Head of caudate nucleus (tissue), 42 donors: ENCODE measurements around the gene TCOF1.

Experiments
- DNase-seq, 42 donors: peaks; one replicate each; pipeline versions ENCODE4 v3.0.0 to v3.0.0-alpha.2; 2020 to 2021; ENCODE audit warnings: mixed read lengths in 7 of 42
- intact Hi-C: fragments of 100-400 bp; cut with DNase I; formaldehyde crosslinking; loops from one replicate; pipeline ENCODE4 v1.15.0; 2022

TCOF1 gene

GRCh38 chr5:150438873-150439546, 81.5 kb downstream of the TCOF1 start:
- peak in 3 of 42 donors; percentile 21 to 62 (median 35) for DNase-seq
- intact Hi-C loops, result no loop called here

- intact Hi-C loops, result loop anchor here (10.0 kb wide), 1 partner anchor 86 kb away; the partner anchor contains the start of gene TCOF1
- DNase-seq, result no peak
Observed at GRCh38 chr5:150440948-150441812, 83.7 kb downstream of the TCOF1 start.

DNA sequence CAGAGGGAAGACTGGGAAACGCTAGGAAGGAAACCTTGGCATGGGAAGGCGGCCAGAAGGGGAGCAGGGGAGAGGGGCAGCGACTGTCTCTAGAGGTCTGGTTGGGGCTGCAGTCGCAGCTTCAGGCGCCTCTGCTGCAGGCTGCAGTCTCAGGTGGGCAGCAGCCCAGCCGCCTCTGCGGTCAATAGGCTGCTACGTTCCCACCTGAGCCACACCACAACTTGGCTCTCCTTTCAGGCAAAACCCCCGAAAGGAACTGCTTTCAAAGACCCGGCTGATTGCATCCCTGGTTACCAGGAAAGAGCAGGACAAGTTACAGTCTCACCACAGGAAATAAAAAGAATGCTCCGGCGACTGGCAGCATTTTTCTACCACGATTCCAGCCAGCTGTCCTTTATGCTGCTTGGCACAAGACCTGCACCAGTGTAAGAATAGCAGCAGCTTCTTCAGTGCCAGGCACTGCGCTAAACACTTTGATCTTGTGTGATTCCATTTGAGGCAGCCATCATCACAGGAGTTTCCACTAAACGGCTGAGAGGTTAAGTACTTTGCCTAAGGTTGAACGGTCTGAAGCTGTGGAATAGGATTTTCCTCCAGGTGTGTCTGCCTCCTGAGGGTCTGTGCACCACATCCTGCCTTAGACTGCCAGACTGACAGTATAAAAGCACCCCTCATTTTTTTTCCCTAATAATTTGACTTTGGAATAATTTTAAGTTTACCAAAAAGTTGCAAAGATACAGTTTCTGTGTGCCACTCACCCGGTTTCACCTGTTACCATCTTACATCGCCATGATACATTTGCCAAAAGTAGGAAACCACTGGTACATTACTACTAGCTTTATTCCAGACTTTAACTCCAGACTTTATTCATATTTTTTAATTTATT, 84.6 kb downstream of the TCOF1 start:
- intact Hi-C loops, result loop anchor here (10.0 kb wide), 1 partner anchor 87 kb away; the partner anchor contains the start of gene TCOF1
- no peak for DNase-seq

DNA sequence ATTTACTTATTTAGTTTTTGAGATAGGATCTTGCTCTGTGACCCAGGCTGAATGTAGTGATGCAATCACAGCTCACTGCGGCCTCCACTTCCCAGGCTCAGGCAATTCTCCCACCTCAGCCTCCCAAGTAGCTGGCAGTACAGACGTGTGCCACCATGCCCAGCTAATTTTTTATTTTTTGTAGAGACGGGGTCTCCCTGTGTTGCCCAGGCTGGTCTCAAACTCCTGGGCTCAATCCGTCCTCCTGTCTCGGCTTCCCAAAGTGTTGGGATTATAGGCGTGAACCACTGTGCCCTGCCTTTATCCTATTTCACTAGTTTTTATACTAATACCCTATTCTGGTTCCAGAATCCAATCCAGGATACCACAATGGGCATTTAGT, 85.2 kb downstream of the TCOF1 start:
- intact Hi-C loops, result loop anchor here (10.0 kb wide), 1 partner anchor 88 kb away; the partner anchor contains the start of gene TCOF1
- no peak for DNase-seq

DNA sequence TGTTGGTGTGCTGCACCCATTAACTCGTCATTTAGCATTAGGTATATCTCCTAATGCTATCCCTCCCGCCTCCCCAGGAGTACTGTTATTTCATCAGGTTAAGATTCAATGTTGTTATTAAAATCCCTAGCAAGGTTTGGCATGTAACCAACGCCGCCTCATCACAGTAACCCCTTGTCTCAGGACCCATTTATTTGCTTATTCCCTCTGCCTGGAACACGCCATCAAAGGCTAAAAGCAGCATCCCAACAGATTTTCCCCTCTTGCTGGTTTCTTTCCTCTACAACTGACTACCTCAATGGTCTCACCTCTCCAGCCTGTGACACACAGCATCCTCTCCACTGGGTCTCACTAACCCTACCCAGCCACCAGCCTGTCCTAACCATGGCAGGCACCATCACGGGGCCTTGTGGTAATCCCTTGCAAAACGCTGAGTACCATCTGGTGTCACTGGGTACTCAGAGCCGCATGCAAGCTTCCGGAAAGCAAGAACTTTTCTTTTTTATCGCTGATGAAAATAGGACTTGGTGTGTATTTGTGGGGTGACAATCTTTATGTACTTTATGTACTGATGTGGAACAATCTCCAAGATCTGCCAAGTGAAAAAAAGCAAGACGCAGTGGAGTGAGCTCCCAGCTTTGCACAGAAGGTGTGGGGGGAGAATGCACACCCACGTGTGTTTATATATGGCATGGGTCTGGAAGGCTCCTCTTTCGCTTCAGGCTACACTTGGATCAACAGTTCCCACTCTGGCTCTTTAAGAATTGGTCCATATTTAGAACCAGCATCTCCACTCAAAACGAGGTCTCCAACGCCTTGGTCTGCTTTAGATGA, 86.0 kb downstream of the TCOF1 start:
- intact Hi-C loops, result loop anchor here (10.0 kb wide), 1 partner anchor 89 kb away; the partner anchor contains the start of gene TCOF1
- peak in 1 of 42 donors; percentile 18 for DNase-seq

DNA sequence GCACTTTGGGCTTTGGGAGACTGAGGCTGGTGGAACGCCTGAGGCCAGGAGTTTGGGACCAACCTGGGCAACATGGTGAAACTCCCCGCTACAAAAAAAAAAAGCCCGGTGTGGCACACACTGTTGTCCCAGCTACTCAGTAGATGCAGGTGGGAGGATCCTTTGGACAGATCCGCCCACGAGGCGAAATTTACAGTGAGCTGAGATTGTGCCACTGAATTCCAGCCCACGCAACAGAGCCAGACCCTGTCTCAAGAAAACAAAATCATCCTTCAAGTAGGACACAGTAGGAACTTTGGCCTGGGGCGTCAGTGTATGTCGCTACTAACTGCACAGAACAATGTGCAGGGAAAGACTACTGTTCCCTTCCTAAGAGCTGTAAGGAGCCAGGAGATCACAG, 87.3 kb downstream of the TCOF1 start:
- no peak for DNase-seq

DNA sequence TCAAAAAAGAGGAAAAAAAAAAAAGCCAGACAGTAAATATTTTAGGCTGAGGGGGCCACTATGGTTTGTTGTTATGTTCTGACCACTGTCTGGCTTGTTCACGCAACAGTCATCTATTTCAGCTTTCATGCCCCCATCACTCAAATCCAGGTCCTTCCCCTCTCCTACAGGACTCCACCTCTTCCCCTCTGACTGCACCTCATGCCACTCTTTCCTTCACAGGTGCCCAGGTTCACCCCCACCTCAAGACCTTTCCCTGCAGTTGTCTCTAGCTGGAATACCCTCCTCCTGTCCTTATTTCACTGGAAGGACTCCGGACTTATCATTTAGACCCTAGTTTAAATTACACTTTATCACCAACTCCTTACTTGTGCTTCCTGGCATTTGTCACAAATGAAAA, 88.6 kb downstream of the TCOF1 start:
- no peak for DNase-seq

More for the DNA sequence above, 87.3 kb downstream of the TCOF1 start:
- intact Hi-C loops, result loop anchor here (10.0 kb wide), 1 partner anchor 90 kb away; the partner anchor contains the start of gene TCOF1

GRCh38 chr5:150446583-150446982, 89.1 kb downstream of the TCOF1 start:
- intact Hi-C loops, result loop anchor here (10.0 kb wide), 1 partner anchor 92 kb away; the partner anchor contains the start of gene TCOF1
- no peak for DNase-seq

More for the DNA sequence above, 88.6 kb downstream of the TCOF1 start:
- intact Hi-C loops, result loop anchor here (10.0 kb wide), 1 partner anchor 91 kb away; the partner anchor contains the start of gene TCOF1

DNA sequence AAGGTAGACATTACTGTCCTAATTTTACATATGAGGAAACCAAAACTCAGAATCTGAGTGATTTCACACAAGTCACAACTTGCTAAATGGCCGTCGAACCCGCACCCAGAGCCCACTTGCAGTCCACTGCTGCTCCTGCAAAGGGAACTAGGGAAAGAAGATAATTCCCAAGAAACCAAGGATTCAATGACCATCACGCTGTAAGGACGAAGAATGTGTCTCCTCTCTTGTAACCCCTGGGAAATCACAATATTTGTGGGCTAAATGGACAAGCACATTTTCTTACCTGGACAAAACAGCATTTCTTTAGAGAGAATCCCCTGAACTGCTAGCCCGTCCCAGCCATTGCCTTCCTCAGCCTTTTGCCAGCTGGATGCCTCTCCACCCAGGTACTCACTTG, 89.7 kb downstream of the TCOF1 start:
- intact Hi-C loops, result loop anchor here (10.0 kb wide), 1 partner anchor 92 kb away; the partner anchor contains the start of gene TCOF1

DNA sequence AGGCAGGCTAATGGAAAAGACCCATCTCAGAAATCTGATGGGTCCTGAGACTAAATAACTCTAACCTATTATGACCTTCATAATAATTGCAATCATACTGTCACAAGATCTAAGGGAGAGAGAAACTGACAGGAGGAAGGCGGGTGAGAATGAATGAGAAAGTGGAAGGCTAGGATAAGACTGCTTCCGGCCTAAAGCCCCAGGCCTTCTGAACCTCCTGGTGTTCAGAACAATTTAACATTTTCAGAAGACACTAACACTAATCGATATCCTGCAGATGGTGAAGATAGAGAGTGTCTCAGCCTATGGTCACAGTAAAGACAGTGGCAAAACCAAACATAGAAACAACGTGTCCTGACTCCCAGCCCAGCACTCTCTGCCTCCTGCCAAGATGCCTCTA, 90.8 kb downstream of the TCOF1 start:
- DNase-seq, result no peak
- intact Hi-C loops, result loop anchor here (10.0 kb wide), 1 partner anchor 94 kb away; the partner anchor contains the start of gene TCOF1

More for the DNA sequence above, 89.7 kb downstream of the TCOF1 start:
- DNase-seq, result no peak

- no peak for DNase-seq
- intact Hi-C loops, result loop anchor here (10.0 kb wide), 1 partner anchor 94 kb away; the partner anchor contains the start of gene TCOF1
Observed at GRCh38 chr5:150448952-150449516, 91.5 kb downstream of the TCOF1 start.
